Measurements from ENCODE around the gene USP30.

GRCh38 chr12:109099431-109100020 is 47.1 kb downstream of the USP30 start:
- TF ChIP-seq CTCF (IDR thresholded peaks at IDR 0.05) (no peak), EZH2 (IDR thresholded peaks at IDR 0.05) (no peak), EZH2phosphoT487 (IDR thresholded peaks at IDR 0.05) (no peak)

Measured in neural progenitor cell (in vitro differentiated cells).